Measurements from ENCODE around the gene BIN2.
"Not testable (repeated sequence)": the region's sequence is repeated elsewhere in the genome, so short reads cannot be mapped to it uniquely, and the experiment has no call there.

BIN2 gene

DNA sequence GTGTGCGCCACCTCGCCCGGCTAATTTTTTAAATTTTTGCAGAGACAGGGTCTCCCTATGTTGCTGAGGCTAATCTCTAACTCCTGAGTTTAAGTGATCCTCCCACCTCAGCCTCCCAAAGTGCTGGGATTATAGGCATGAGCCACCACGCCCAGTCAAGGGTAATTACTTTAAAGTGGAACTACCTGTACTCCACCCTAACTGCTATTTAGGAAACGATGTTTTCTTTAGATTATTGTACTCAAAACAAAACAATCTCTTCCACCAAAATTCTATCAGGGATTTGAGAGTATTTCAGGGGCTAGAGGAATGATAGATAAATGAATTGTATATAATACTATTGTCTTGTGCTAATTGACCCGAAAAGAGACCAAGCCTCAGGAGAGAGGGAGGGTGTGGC is 9.6 kb upstream of the BIN2 start:
- no peaks in the 10 kb centered on the region for H3K27me3 Mint-ChIP-seq
- H3K9me3 Mint-ChIP-seq = no peaks in the 10 kb centered on the region
- no peak overlapping the region for H3K27ac Mint-ChIP-seq
- H3K36me3 Mint-ChIP-seq (ENCODE audit: low read depth) = no peaks in the 10 kb centered on the region
- no peak for ATAC-seq
- DNase-seq = no peak
- H3K4me1 Mint-ChIP-seq = peaks cover 19% of the 10 kb centered on the region
- no peak overlapping the region for H3K4me3 Mint-ChIP-seq

DNA sequence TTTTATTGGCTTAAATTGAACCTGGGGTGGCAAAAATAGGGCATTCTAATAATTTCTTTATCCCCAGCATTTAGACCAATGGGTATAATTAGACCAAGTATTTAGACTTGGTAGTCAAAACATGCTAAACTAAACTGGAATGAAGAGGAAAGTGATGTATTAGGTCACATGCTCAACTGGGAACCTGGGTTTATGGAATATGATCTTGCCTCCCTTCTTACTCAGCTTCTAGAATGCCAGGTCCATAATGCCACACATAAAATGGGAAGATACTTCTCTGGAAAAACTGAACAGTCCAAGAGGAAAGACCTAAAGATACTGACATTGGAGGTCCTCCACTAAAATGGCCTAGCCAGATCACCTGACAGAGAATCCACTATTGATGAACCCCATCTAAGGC is 6.2 kb upstream of the BIN2 start:
- Mint-ChIP-seq H3K27me3 (no peaks in the 10 kb centered on the region), H3K9me3 (no peaks in the 10 kb centered on the region), H3K27ac (peak overlapping the region; percentile 36), H3K36me3 (ENCODE audit: low read depth) (no peaks in the 10 kb centered on the region), H3K4me1 (peaks cover 48% of the 10 kb centered on the region), H3K4me3 (peak overlapping the region; percentile 3)
- ATAC-seq (no peak), DNase-seq (no peak)

DNA sequence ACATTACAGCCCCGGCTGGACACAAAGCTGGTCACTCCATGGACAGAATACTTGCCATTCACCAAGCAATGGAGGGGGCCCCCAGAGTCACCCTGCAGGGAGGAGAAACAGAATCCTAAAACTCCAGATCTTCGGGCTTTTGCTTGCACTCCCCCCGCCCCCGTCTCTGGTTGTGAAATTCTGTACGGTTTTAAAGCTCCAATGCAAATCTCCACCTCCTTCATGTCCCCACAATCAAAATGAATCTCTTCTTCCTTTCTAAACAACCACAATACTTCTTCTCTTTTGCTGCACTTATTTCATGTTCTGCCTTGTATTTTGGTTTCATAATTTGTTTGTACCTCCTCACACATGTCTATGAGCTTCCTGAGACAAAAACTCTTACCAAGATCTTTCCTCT is 5.8 kb upstream of the BIN2 start:
- peaks cover 51% of the 10 kb centered on the region for H3K4me1 Mint-ChIP-seq
- DNase-seq (no peak), ATAC-seq (no peak)
- H3K27me3 Mint-ChIP-seq = no peaks in the 10 kb centered on the region
- peak overlapping the region; percentile 9 for H3K4me3 Mint-ChIP-seq
- H3K36me3 Mint-ChIP-seq (ENCODE audit: low read depth) = no peaks in the 10 kb centered on the region
- H3K27ac Mint-ChIP-seq = peak overlapping the region; percentile 36
- H3K9me3 Mint-ChIP-seq = no peaks in the 10 kb centered on the region

DNA sequence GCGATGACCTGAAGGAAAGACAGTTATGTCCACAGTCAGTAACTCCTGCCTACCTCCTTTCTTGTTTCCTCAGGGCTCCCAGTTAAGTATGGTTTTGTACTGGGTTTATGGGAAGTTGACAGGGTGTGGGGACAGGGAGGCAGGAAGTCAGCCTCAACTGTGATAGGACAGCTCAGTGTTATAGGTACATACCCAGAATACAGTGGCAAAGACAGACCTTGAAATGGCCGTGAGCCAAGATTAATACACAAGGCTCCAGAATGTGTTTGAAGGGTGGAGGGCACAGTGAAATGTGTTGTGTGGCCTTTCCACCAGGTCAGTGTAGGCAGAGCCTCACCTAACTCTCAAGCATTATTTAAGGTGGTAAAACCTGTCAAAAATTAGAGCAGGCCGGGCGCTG is 4.6 kb upstream of the BIN2 start:
- Mint-ChIP-seq H3K4me1 (peaks cover 56% of the 10 kb centered on the region), H3K27me3 (no peaks in the 10 kb centered on the region), H3K9me3 (no peaks in the 10 kb centered on the region), H3K36me3 (ENCODE audit: low read depth) (peaks cover 1% of the 10 kb centered on the region), H3K27ac (peak overlapping the region; percentile 18), H3K4me3 (no peak overlapping the region)
- DNase-seq (no peak), ATAC-seq (no peak)

DNA sequence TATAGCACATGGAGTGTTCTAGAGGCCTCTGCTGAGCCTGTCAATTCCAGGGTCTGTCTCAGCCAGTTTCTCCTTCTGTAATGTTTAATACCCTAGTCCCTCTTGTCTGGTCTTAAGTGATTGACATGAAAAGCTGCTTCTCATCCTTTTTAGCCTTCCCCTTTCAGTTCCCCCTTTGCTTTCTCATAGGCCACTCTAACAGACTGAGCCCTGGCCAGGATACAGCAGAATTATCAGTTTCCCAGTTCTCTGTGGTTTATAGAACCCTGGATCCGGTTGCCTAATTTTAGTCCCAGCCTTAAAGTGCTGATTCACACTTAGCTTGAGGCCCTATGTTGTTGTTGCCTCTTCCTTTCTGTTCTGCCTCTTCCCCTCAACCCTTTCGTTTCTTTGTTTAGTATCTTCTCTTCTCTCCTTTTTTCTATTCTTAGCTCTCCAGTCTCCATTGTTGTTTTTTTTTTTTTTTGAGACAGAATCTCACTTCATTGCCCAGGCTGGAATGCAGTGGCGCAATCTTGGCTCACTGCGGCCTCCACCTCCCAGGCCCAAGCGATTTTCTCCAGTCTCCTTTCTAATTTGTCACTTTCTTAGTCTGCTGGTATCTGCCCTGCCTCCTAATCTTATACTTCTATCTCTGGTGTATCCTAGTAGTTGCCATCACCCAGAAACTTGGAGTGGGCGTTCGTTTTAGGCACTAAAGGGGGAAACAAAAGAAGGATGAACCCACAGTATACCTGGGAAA is 2.9 kb upstream of the BIN2 start:
- H3K4me3 Mint-ChIP-seq = peak overlapping the region; percentile 14
- H3K36me3 Mint-ChIP-seq (ENCODE audit: low read depth) = peaks cover 10% of the 10 kb centered on the region
- ATAC-seq (no peak), DNase-seq (no peak)
- no peaks in the 10 kb centered on the region for H3K27me3 Mint-ChIP-seq
- H3K9me3 Mint-ChIP-seq = no peaks in the 10 kb centered on the region
- peak overlapping the region; percentile 80 for H3K27ac Mint-ChIP-seq
- H3K4me1 Mint-ChIP-seq = peaks cover 68% of the 10 kb centered on the region

DNA sequence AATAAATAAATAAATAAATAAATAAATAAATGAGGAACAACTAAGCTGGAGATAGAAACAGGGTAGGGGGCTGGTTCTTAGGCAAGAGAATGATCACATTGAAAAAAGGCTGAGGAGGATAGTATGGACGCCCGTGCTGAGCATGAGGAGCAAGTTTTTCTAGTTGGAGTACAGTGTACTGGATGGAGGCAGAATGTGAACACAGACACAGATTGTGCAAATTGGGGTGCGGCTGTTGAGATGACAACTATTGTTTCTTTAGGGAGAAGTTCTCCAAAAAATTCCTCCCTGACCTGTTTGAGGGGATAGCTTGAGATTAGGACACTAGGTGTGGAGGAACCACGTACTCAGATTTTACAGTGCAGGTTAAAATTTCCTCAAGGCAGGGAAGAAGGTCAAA is 979 bp upstream of the BIN2 start:
- ATAC-seq (no peak), DNase-seq (no peak)
- Mint-ChIP-seq H3K4me1 (peaks cover 83% of the 10 kb centered on the region), H3K27ac (peak overlapping the region; percentile 57), H3K27me3 (no peaks in the 10 kb centered on the region), H3K36me3 (ENCODE audit: low read depth) (peaks cover 18% of the 10 kb centered on the region), H3K9me3 (no peaks in the 10 kb centered on the region), H3K4me3 (peak overlapping the region; percentile 33)

DNA sequence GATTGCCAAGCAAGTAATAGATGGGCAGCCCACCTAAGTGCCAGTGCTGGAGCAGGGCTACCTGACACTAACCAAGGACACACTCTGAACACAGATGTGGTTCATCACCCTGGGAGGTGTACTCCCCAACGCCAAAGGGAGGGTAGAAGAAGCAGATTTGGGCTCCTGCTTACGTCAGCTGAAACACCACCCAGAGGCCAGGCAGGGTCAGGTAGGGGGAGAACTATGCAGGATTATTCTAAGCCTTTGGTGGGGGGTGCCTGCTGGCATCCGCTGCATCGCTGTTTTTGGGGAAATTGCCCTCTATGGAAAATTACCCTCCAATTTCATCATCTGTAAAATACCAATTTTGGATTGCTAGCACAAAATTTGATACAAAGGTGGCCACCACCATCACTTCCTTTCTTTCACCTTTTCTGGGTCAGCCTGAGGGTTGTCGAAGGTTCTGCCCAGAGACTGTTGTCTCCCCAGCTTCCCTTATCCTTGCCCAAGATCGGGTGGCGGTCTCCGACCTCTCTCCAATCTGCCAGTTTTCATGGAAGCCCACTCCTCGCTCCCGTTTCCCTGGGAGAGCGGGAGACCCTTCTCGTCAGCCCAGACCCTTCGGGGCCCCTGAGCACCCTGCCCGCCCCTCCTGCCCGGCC is 535 bp downstream of the BIN2 start:
- Mint-ChIP-seq H3K4me3 (peak overlapping the region; percentile 94), H3K27ac (peak overlapping the region; percentile 98), H3K4me1 (peaks cover 83% of the 10 kb centered on the region), H3K9me3 (no peaks in the 10 kb centered on the region), H3K27me3 (no peaks in the 10 kb centered on the region), H3K36me3 (ENCODE audit: low read depth) (peaks cover 23% of the 10 kb centered on the region)
- DNase-seq (peak; percentile 60), ATAC-seq (peak; percentile 65)

DNA sequence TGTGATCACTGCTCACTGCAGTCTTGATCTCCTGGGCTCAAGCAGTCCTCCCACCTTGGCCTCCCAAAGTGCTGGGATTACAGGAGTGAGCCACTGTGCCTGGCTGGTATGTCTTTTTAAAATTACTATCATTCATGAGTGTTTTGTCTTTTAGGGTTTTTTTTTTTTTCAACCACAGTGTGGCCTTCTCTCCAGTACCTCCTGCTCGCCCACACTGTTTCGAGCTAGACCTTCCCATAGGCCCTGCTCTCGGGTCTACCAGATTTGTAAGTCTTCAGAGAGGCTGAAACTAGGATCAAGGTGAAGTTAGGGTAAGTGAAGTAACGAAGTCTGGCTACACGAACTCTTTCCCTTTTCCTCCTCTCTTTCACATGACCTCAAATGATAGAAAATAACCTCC is 1.5 kb downstream of the BIN2 start:
- H3K4me3 Mint-ChIP-seq = peak overlapping the region; percentile 94
- peak; percentile 46 for DNase-seq
- peak overlapping the region; percentile 98 for H3K27ac Mint-ChIP-seq
- peaks cover 29% of the 10 kb centered on the region for H3K36me3 Mint-ChIP-seq (ENCODE audit: low read depth)
- ATAC-seq = peak; percentile 62
- peaks cover 80% of the 10 kb centered on the region for H3K4me1 Mint-ChIP-seq
- H3K27me3 Mint-ChIP-seq = no peaks in the 10 kb centered on the region
- no peaks in the 10 kb centered on the region for H3K9me3 Mint-ChIP-seq

DNA sequence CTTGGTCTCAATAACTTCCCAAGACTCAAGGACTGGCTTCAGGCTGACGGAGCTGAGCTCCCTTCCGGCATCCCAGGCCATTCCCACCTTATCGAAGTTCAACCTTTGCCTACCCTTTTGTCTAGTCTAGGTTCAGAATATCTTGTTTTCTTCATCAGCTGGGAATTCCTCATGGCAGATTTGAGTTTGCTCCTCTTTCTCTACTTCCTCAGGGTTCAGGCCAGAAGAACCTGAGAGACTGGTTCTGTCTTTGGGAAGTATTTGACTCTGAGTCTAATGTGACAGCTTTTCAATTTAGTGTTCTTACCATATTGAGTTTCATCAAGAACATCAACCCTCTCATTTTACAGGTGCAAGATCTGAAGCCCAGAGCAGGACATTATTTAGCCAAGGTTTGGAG is 2.1 kb downstream of the BIN2 start:
- no peaks in the 10 kb centered on the region for H3K9me3 Mint-ChIP-seq
- no peaks in the 10 kb centered on the region for H3K27me3 Mint-ChIP-seq
- peaks cover 77% of the 10 kb centered on the region for H3K4me1 Mint-ChIP-seq
- peak overlapping the region; percentile 94 for H3K4me3 Mint-ChIP-seq
- H3K36me3 Mint-ChIP-seq (ENCODE audit: low read depth) = peaks cover 32% of the 10 kb centered on the region
- no peak for ATAC-seq
- DNase-seq = no peak
- H3K27ac Mint-ChIP-seq = peak overlapping the region; percentile 98

DNA sequence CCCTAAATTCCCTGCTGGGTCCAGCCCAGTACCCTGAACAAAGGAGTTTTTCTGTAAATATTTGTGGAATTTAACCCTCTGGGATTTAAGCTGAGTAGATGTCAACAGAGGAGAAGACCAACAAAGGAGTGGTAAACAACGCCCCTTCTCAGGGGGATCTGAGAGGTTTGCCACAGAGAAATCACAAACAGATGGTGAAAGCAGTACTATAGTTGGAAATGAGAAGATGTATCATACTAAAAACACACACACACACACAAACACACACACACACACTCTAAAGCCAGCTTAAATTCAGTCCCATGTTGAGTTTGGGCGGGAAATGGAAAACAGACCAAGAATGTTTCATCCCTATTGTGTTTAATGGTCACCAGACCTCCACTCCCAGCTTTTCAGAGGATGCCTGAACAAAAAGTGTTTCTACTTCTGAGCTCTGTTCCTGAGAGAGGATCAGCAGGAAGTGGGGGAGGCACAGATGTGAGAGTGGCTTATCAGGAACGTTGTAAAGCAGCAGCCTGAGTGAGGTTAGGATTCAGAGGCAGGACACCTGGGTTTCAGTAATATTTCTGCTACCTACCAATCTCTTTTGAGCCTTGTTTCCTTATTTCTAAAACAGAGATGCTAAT is 3.2 kb downstream of the BIN2 start:
- no peak for DNase-seq
- Mint-ChIP-seq H3K27me3 (no peaks in the 10 kb centered on the region), H3K36me3 (ENCODE audit: low read depth) (peaks cover 34% of the 10 kb centered on the region), H3K4me3 (peak overlapping the region; percentile 94), H3K27ac (peak overlapping the region; percentile 98), H3K4me1 (peaks cover 72% of the 10 kb centered on the region), H3K9me3 (no peaks in the 10 kb centered on the region)
- ATAC-seq = no peak

DNA sequence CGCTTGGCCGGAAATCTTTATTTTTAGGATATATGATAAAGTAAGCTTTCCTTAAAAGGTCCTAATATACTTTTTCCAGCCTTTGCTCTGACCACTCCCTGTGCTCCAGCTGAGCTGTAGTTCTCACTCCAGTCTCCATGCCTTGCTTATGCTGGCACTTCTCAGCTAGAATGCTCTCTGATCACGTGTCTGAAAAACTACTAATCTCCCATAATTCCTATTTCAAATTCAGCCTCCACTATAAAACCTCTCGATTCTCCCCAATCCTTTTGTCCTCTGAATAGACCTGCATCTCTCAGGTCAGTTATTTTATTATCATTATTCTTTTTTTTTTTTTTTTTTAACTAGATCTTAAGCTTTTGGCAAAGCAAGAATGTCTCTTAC is 3.7 kb downstream of the BIN2 start:
- ATAC-seq = no peak
- H3K36me3 Mint-ChIP-seq (ENCODE audit: low read depth) = peaks cover 34% of the 10 kb centered on the region
- no peak for DNase-seq
- no peak overlapping the region for H3K4me3 Mint-ChIP-seq
- H3K9me3 Mint-ChIP-seq = no peaks in the 10 kb centered on the region
- peaks cover 76% of the 10 kb centered on the region for H3K4me1 Mint-ChIP-seq
- no peaks in the 10 kb centered on the region for H3K27me3 Mint-ChIP-seq
- H3K27ac Mint-ChIP-seq = peak overlapping the region; percentile 98

DNA sequence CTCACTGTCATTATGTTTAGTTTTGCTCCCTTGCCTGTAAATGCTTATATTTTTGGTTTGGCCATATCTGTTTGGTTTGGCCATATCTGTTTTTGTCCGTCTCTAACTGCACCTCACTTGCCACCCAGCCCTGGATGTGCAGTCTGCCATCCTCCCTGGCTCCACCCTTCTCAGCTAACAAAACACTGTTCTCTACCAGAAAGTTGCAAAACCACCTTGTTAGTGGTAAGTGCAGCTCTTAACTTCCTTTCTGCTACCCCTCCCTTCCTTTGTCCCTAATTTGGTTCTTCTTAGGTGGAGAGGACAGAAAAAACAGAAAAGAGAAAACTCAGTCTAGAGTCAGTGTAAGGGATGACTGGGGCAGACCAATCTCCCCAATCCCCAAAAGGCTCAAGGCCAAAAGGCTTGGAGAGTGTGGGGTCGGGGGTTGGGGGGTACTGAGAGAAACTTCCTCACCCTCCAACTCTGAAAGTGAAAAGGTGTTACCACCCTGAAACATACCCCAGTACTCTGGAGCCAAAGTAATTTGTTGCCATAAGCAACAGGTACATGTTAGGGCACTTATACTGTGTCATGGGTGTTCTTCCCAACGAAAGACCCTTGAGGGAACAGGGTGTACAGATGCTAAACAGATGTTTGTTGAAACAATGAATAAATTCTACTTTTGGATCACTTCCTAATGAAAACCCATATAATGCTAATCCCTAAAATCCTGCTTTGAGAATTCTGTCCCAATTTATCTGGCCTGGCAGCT is 5.0 kb downstream of the BIN2 start:
- H3K4me1 Mint-ChIP-seq = peaks cover 69% of the 10 kb centered on the region
- ATAC-seq (no peak), DNase-seq (no peak)
- H3K36me3 Mint-ChIP-seq (ENCODE audit: low read depth) = peaks cover 34% of the 10 kb centered on the region
- H3K27ac Mint-ChIP-seq = peak overlapping the region; percentile 71
- no peaks in the 10 kb centered on the region for H3K9me3 Mint-ChIP-seq
- peak overlapping the region; percentile 35 for H3K4me3 Mint-ChIP-seq
- H3K27me3 Mint-ChIP-seq = no peaks in the 10 kb centered on the region

DNA sequence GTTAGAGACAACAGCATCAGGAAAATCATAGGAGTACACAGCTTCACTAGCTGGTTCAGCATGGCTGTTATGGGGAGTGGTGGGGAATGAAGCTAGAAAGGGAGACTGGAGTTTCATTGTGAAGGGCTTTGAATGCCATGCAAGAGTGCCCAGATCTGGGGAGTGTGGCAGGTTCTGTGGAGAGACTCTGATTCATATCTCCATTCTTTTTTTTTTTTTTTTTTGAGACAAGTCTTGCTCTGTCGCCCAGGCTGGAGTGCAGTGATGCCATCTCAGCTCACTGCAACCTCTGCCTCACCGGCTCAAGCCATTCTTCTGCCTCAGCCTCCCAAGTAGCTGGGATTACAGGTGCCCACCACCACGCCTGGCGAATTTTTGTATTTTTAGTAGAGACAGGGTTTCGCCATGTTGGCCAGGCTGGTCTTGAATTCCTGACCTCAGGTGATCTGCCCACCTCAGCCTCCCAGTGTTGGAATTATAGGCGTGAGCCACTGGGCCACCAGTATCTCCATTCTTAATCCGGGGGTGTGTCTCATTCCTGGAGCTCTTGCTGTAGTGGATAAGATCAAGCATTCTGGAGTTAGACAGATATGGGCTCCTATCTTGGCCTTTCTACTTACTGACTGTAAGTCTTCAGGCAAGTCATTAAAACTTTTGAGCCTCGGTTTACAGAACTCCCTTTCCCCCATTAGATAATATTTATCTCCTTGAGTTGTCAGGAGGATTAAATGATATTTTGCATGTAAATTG is 5.7 kb downstream of the BIN2 start:
- DNase-seq, H3K9me3 Mint-ChIP-seq, H3K4me3 Mint-ChIP-seq, H3K27me3 Mint-ChIP-seq, ATAC-seq: not testable (repeated sequence)
- Mint-ChIP-seq H3K27ac (peak overlapping the region; percentile 74), H3K36me3 (ENCODE audit: low read depth) (peaks cover 32% of the 10 kb centered on the region), H3K4me1 (peaks cover 69% of the 10 kb centered on the region)

DNA sequence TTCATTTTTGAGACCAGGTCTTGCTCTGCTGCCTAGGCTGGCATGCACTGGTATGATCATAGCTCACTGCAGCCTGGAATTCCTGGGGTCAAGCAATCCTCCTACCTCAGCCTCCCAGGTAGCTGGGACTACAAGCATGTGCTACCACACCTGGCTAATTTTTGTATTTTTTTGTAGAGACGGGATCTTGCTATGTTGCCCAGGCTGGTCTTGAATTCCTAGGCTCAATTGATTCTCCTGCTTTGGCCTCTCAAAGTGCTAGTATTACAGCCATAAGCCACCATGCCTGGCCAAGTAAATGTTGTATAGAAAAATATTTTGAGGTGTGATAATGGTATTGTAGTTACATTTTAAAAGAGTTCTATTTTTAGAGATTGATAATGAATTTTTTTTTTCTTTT is 12.6 kb downstream of the BIN2 start:
- no peak for ATAC-seq
- Mint-ChIP-seq H3K36me3 (ENCODE audit: low read depth) (peaks cover 28% of the 10 kb centered on the region), H3K4me3 (no peak overlapping the region), H3K27me3 (no peaks in the 10 kb centered on the region), H3K4me1 (peaks cover 52% of the 10 kb centered on the region), H3K9me3 (no peaks in the 10 kb centered on the region), H3K27ac (no peak overlapping the region)
- no peak for DNase-seq
